Caco-2 (cell line): ENCODE measurements around the gene AHCYL2. TPM values are rescaled to one million over a fixed set of nuclear protein-coding genes. Genes with fewer than 3 reads are reported as not detected.

ENCODE experiments used
- BruUV-seq: library from RNA; stranded (reverse); fragments of 400-500 nt; replicated peaks from 2 replicates; lab custom pipeline; 2021; lab: Mats Ljungman, UMichigan
- CTCF ChIA-PET: fragments of 300-600 bp; sonication (Branson Sonifier 250); formaldehyde crosslinking; loops from one replicate; lab custom pipeline; 2022; ENCODE audit warnings: antibody characterized with exemption; lab: Charles Lee
- POLR2A ChIA-PET: fragments of 300-600 bp; sonication (Branson Sonifier 250); formaldehyde crosslinking; loops from one replicate; lab custom pipeline; 2022; ENCODE audit warnings: antibody characterized with exemption; lab: Charles Lee
- DNase-seq, 2 experiments: peaks; one replicate each; pipeline versions ENCODE4 v3.0.0 to v3.0.0-alpha.2; 2020 to 2022
- H3K27me3 ChIP-seq: replicated peaks from 2 replicates; pipeline ENCODE4 v1.6.0; 2011; ENCODE audit warnings: low read length; ENCODE audit not compliant: control insufficient read depth, insufficient read depth
- H3K36me3 ChIP-seq: 2 replicates; pipeline ENCODE4 v1.5.1; 2011; ENCODE audit warnings: low read length; ENCODE audit not compliant: control insufficient read depth, insufficient read depth
- H3K4me1 ChIP-seq: fragments of 250-450 bp; sonication (Bioruptor Pico); 2 replicates; pipeline ENCODE4 v1.5.1; 2020; ENCODE audit warnings: mild to moderate bottlenecking
- H3K4me3 ChIP-seq: 2 replicates; pipeline ENCODE4 v1.5.1; 2011; ENCODE audit warnings: low read depth, mild to moderate bottlenecking, control low read depth, low read length
- H3K9me3 ChIP-seq: fragments of 250-450 bp; sonication (Bioruptor Pico); 2 replicates; pipeline ENCODE4 v1.5.1; 2020; ENCODE audit warnings: mild to moderate bottlenecking, moderate library complexity
- H3K27ac Mint-ChIP-seq: one replicate; pipeline ENCODE4 v1.8.0; 2022; ENCODE audit warnings: mixed read lengths; ENCODE audit not compliant: unreplicated experiment
- H3K27me3 Mint-ChIP-seq: one replicate; pipeline ENCODE4 v1.8.0; 2022; ENCODE audit warnings: mixed read lengths; ENCODE audit not compliant: insufficient read depth, unreplicated experiment
- H3K36me3 Mint-ChIP-seq: one replicate; pipeline ENCODE4 v1.8.0; 2022; ENCODE audit warnings: mild to moderate bottlenecking, mixed read lengths; ENCODE audit not compliant: insufficient read depth, unreplicated experiment
- H3K4me1 Mint-ChIP-seq: one replicate; pipeline ENCODE4 v1.8.0; 2022; ENCODE audit warnings: low read depth, mixed read lengths; ENCODE audit not compliant: unreplicated experiment
- H3K4me3 Mint-ChIP-seq: one replicate; pipeline ENCODE4 v1.8.0; 2022; ENCODE audit warnings: mild to moderate bottlenecking, moderate library complexity, mixed read lengths; ENCODE audit not compliant: unreplicated experiment
- H3K9me3 Mint-ChIP-seq: one replicate; pipeline ENCODE4 v1.8.0; 2022; ENCODE audit warnings: mixed read lengths; ENCODE audit not compliant: unreplicated experiment
- CTCF ChIP-seq, 2 experiments: fragments of 200-600 bp in 1 of 2; IDR thresholded peaks; 1 replicate in 1 of 2; 2 replicates in 1 of 2; pipeline versions ENCODE4 v1.5.1 to v1.8.0; 2011 to 2022; ENCODE audit warnings: antibody characterized with exemption in 1 of 2, control low read depth in 1 of 2, inconsistent platforms in 1 of 2, low read depth in 1 of 2, low read length in 1 of 2, mild to moderate bottlenecking in 1 of 2, moderate library complexity in 1 of 2; ENCODE audit not compliant: insufficient read depth in 1 of 2, severe bottlenecking in 1 of 2, unreplicated experiment in 1 of 2
- intact Hi-C: fragments of 100-400 bp; cut with micrococcal nuclease; formaldehyde crosslinking; loops from one replicate; pipeline ENCODE4 v1.10.0; 2022; ENCODE audit not compliant: unreplicated experiment
- total RNA-seq: library from RNA; stranded (reverse); gene quantifications from 2 replicates; pipeline ENCODE4 v1.2.3, GENCODE V29; 2022

AHCYL2 gene
- total RNA-seq, 1 experiment from 2014 or later, result 15.8 TPM

GRCh38 chr7:129191272-129191671 lies 33.6 kb upstream of the AHCYL2 start:
- no TSS peak for BruUV-seq
- Histone ChIP-seq H3K9me3 (no peaks in the 10 kb centered on the region), H3K36me3 (no peaks in the 10 kb centered on the region), H3K4me3 (no peak overlapping the region), H3K4me1 (peaks cover 24% of the 10 kb centered on the region), H3K27me3 (no peaks in the 10 kb centered on the region)
- ChIA-PET CTCF (interaction anchor here (1.6 kb wide), 1 partner anchor 27 kb away, joined by 4 read pairs; no protein-coding TSS in a partner anchor), POLR2A (no interaction called here)
- DNase-seq, result no peak
- no peak overlapping the region for H3K4me3 Mint-ChIP-seq
- no peaks in the 10 kb centered on the region for H3K27me3 Mint-ChIP-seq
- intact Hi-C loops, result no loop called here
- TF ChIP-seq CTCF (IDR thresholded peaks at IDR 0.05; ENCODE audit: insufficient read depth in 1 of 2, low read depth in 1 of 2, low read length in 1 of 2, severe bottlenecking in 1 of 2, unreplicated experiment in 1 of 2), result no peak
- H3K27ac Mint-ChIP-seq, result no peak overlapping the region
- H3K36me3 Mint-ChIP-seq, result peaks cover 12% of the 10 kb centered on the region
- H3K4me1 Mint-ChIP-seq, result peaks cover 21% of the 10 kb centered on the region
- H3K9me3 Mint-ChIP-seq, result no peaks in the 10 kb centered on the region

- Mint-ChIP-seq H3K27ac (no peak overlapping the region), H3K4me3 (no peak overlapping the region), H3K9me3 (no peaks in the 10 kb centered on the region), H3K4me1 (peaks cover 8% of the 10 kb centered on the region), H3K27me3 (no peaks in the 10 kb centered on the region), H3K36me3 (peaks cover 6% of the 10 kb centered on the region)
- peaks cover 10% of the 10 kb centered on the region; the same call in 1 of the 2 replicates for H3K4me1 ChIP-seq
- BruUV-seq, result no TSS peak
- POLR2A ChIA-PET, result no interaction called here
- CTCF ChIA-PET, result no interaction called here
- no peaks in the 10 kb centered on the region for H3K9me3 ChIP-seq
- intact Hi-C loops, result no loop called here
- H3K4me3 ChIP-seq, result no peak overlapping the region
- no peak for TF ChIP-seq CTCF (IDR thresholded peaks at IDR 0.05; ENCODE audit: insufficient read depth in 1 of 2, low read depth in 1 of 2, low read length in 1 of 2, severe bottlenecking in 1 of 2, unreplicated experiment in 1 of 2)
- no peak for DNase-seq
- no peaks in the 10 kb centered on the region for H3K36me3 ChIP-seq
- H3K27me3 ChIP-seq, result no peaks in the 10 kb centered on the region
These were observed 30.9 kb upstream of the AHCYL2 start for GRCh38 chr7:129193892-129194291.

GRCh38 chr7:129197771-129198170 lies 27.1 kb upstream of the AHCYL2 start:
- intact Hi-C loops, result no loop called here
- Histone ChIP-seq H3K4me1 (no peaks in the 10 kb centered on the region), H3K27me3 (no peaks in the 10 kb centered on the region), H3K4me3 (no peak overlapping the region), H3K9me3 (no peaks in the 10 kb centered on the region), H3K36me3 (no peaks in the 10 kb centered on the region)
- no TSS peak for BruUV-seq
- CTCF ChIA-PET, result no interaction called here
- no peaks in the 10 kb centered on the region for H3K9me3 Mint-ChIP-seq
- H3K27ac Mint-ChIP-seq, result no peak overlapping the region
- H3K4me3 Mint-ChIP-seq, result no peak overlapping the region
- H3K27me3 Mint-ChIP-seq, result no peaks in the 10 kb centered on the region
- no peak for DNase-seq
- no peak for TF ChIP-seq CTCF (IDR thresholded peaks at IDR 0.05; ENCODE audit: insufficient read depth in 1 of 2, low read depth in 1 of 2, low read length in 1 of 2, severe bottlenecking in 1 of 2, unreplicated experiment in 1 of 2)
- H3K4me1 Mint-ChIP-seq, result no peaks in the 10 kb centered on the region
- POLR2A ChIA-PET, result no interaction called here
- H3K36me3 Mint-ChIP-seq, result peaks cover 12% of the 10 kb centered on the region
